Measurements from ENCODE around the gene TMEM116.

The TMEM116 gene

DNA sequence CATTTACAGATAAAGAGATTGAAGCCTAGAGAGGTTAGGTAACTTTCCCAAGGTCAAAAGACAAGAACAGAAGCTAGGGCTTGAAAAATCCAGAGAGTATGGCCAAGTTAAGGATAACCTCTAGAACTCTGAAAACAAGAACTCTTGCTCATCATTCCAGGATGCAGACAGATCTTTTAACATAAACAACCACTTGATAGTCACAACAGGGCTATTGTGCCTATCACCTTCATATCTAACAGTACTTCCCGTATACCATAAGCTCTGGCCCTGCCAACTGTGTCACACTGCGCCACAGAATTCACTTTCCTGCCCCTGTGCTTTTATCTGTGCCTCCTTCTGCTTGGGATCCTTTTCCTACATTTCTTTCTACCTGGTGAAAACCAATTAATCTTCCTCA is 18.5 kb upstream of the TMEM116 start:
- DNase-seq (ENCODE audit: low spot score): no peak
- TF ChIP-seq, protein P1, sequence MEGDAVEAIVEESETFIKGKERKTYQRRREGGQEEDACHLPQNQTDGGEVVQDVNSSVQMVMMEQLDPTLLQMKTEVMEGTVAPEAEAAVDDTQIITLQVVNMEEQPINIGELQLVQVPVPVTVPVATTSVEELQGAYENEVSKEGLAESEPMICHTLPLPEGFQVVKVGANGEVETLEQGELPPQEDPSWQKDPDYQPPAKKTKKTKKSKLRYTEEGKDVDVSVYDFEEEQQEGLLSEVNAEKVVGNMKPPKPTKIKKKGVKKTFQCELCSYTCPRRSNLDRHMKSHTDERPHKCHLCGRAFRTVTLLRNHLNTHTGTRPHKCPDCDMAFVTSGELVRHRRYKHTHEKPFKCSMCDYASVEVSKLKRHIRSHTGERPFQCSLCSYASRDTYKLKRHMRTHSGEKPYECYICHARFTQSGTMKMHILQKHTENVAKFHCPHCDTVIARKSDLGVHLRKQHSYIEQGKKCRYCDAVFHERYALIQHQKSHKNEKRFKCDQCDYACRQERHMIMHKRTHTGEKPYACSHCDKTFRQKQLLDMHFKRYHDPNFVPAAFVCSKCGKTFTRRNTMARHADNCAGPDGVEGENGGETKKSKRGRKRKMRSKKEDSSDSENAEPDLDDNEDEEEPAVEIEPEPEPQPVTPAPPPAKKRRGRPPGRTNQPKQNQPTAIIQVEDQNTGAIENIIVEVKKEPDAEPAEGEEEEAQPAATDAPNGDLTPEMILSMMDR (IDR thresholded peaks at IDR 0.05; ENCODE audit: extremely low read depth, missing control alignments): no peak

DNA sequence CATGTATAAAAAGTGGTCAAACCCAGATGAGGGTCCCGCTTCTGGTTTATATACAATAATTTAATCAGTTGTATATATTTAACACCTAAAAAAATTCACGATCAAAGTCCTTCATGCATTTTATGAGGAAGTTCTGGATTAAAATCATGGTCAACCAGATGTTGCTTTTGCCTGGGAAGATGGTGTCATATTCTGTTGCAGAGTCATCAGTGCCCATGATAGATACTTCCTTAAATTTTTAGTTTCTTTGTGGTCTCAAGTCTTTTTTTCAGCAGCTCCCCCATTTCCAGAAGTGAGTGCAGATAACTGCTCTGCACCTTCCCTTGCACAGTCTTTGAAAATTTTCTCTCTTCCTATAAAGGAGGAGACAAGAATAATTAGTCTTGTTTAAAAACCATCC is 16.3 kb upstream of the TMEM116 start:
- TF ChIP-seq, protein P1 (IDR thresholded peaks at IDR 0.05; ENCODE audit: extremely low read depth, missing control alignments): no peak
- DNase-seq (ENCODE audit: low spot score): no peak

DNA sequence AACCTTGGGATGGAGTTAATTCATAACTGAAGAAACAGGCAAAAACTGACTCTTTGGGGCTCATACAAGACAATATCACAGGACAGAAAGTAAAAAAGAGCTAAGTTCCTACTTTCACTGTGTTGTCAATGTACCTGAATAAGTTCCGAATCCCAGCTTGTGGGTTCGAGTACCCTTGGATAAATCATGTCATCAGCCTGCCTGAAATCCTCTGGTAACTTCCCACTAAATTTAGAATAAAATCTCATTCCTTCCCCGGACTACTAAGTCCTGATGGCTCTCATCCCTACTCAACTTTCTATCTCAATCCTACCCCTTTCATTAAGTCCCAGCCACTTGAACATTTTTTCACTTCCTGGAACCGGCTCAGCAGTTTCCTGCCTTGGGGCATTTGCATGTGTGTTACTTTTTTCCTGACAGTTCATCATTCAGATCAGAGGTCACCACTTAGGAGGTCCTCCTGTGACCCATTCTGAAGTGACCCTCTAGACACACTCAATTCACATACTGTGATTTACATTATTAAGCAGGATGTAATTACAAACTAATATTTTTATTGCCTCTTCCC is 12.9 kb upstream of the TMEM116 start:
- TF ChIP-seq, protein P1 (IDR thresholded peaks at IDR 0.05; ENCODE audit: extremely low read depth, missing control alignments): no peak
- DNase-seq (ENCODE audit: low spot score): no peak

DNA sequence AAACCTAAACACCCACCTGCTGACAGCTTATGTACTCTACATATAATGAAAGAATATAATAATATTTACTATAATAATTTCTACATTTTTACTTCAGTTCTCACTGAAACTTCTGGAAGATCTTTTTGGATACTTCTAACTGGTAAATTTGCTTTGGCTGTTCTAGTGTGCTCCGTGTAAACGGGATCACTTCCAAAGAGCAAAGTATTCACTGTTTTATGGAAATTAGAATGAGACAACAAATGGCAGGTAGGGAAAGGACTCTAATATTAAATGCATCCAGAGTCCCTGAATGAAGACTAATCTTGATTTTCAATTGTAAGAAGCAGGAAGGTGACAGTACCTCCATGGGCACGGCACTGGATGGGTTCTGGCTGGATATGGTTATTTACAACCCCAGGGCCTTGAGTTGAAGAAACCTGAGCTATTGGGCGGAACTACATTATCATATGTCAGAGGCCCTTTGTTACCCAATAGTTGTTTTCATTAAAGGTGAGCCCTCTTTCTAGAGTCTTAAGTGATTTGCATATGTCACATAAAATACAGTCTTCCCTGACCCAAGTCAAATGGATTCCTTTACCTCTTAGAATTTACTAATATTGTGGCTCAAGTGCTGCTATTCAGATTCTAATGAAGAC is 10.9 kb upstream of the TMEM116 start:
- TF ChIP-seq, protein P1 (IDR thresholded peaks at IDR 0.05; ENCODE audit: extremely low read depth, missing control alignments): no peak

DNA sequence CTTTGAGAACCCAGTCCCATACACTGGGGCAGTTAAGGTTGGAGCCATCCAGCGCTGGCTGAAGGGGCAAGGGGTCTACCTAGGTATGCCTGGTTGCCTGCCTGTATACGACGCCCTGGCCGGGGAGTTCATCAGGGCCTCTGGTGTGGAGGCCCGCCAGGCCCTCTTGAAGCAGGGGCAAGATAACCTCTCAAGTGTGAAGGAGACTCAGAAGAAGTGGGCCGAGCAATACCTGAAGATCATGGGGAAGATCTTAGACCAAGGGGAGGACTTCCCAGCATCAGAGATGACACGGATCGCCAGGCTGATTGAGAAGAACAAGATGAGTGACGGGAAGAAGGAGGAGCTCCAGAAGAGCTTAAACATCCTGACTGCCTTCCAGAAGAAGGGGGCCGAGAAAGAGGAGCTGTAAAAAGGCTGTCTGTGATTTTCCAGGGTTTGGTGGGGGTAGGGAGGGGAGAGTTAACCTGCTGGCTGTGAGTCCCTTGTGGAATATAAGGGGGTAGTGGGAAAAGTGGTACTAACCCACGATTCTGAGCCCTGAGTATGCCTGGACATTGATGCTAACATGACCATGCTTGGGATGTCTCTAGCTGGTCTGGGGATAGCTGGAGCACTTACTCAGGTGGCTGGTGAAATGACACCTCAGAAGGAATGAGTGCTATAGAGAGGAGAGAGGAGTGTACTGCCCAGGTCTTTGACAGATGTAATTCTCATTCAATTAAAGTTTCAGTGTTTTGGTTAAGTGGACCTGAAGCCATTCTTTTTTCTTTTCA is 9.5 kb upstream of the TMEM116 start:
- DNase-seq (ENCODE audit: low spot score): no peak
- TF ChIP-seq, protein P1 (IDR thresholded peaks at IDR 0.05; ENCODE audit: extremely low read depth, missing control alignments): no peak

More for the DNA sequence above, 10.9 kb upstream of the TMEM116 start:
- no peak for DNase-seq (ENCODE audit: low spot score)

DNA sequence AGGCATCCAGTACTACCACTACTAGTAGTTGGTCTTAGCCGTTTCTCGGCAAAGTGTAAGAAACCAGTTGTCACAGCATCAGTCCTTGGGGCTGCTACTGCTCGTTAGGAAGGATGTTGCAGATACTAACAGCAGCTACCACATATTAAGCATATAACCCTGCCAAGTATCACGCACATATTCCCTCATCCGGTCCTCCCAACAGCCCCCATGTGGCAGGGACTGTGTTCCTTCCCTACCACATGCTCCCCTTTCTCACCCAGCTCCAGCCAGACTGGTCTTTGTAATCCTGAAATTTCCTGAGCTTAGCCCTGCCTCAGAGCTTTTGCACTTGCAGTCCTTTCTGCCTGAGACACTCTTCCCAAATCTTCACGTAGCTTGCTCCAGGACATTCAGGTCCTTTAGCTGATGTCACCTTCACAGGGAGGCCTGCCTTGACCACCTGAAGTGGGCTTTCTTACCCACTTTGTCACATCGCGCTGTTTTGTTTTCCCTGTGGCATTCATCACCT is 8.0 kb upstream of the TMEM116 start:
- TF ChIP-seq, protein P1 (IDR thresholded peaks at IDR 0.05; ENCODE audit: extremely low read depth, missing control alignments): no peak
- no peak for DNase-seq (ENCODE audit: low spot score)

All from GM20000 (cell line).